Stimulated activated CD8-positive, alpha-beta memory T cell treated with anti-CD3 and anti-CD28 coated beads, Interleukin-7, amount 100 ng/mL, for 1 hour (primary cell): Measurements from ENCODE around the gene UNC93B1.

ENCODE experiments used
- DNase-seq, 2 donors: peaks; one replicate each; pipeline ENCODE4 v3.0.0-alpha.2; 2020; ENCODE audit warnings: low read depth in 2 of 2

UNC93B1 gene

DNA sequence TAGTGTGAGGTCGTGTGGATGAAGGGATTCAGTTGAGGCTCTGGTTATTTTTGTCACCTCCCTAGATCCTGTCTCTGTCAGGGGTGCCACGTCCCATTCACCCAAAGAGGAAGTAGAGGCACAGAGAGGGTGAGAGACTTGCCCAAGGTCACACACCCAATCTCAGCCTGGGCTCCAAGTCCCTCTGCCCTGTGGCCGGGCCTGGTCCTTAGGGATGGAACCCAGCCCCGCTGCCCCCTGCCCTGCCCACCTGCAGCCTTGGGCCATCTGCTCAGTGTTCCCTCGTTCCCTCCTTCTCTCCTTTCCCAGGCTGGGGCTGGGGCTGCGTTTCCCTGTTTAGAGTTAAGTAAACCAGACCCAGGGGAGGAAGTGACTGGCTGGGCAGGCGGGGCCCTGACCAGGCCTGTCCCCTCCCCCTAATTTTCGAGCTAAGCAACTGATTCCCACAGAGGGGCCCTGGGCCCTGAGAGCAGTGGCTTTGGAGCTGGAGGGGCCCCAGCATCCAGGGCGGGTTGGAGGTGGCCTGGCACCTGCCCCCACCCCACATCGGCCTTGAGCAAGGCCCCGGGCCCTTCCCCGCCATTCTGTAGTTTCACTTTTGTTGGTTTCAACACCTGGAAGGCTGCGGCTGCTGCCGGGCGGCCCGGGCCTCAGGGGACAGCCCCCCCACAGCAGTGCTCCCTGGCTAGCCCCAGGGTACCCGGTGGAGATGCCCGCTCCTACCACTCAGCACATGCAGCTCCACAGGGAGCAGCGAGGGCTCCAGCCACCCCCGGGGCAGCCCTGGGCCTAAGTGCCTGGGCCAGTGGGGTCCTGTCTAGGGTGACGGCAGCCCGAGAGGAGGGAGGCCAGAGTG is 36.4 kb upstream of the UNC93B1 start:
- DNase-seq = no peak

DNA sequence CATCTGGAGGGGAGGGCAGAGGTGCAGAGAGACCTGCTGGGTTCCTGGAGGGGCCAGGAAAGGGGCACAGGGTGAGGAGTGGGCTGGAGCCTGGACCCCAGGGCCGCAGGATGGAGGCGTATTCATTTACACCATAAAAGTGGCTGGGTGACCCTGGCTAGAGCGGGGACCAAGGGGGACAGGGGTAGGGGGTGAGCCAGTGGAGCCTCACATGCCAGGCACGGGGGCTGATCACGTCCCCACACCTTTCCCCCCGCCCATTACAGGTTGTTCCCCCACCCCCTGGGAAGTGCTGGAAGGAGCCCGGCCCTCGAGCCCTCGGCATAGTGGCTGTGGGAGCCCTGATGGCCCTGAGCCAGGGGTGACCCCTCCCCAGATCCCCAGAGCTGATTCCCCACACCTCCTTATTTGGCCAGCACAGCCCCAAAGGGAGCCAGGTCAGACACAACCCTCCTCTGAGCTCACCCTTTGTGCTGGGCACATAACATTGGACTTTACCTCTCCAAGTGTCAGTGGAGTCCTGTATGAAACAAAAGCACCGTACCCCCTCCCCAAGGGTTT is 35.7 kb upstream of the UNC93B1 start:
- no peak for DNase-seq

DNA sequence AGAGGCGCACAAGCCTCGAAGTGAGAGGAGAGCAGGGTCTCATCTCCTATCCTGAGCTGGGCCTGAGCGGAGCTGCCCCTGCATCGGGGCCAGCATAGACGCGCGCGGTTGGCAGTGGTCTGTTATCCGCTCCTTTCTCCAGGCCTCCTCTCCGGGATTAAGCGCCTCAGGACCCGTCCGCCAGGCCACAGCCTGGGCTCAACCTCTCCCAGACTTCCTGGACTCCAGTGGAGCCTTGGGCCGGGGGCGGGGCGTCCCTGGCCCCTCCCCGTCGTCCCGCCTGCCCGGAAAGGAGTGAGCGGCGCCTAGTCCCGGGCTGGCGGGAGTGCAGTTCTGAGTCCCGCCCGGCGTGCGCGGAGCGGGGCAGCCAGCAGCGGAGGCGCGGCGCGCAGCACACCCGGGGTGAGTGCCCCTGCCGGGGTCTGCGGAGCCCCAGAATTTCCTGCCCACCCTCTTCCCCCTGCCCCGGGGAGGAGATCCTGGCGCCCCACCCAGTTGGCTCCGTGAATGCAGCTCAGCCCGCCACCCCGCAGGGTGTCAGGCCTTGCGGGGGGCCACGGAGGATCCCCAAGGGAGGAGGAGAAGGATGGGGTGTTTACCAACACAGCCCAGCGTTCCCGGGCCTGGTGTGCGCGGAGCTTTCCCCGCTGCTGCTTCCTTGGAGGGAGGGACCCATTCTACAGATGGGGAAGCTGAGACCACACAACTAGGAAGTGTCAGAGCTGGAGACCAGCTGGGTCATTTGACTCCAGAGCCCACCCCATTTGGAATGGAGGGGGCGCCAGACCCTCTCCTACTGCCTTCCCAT is 35.0 kb upstream of the UNC93B1 start, which contains the start of gene TCIRG1:
TSS of gene TCIRG1 (plus strand) at position 308 of the 808 bp plus-strand sequence. CDS start 2,247 bp downstream, outside the sequence.
- DNase-seq = no peak

DNA sequence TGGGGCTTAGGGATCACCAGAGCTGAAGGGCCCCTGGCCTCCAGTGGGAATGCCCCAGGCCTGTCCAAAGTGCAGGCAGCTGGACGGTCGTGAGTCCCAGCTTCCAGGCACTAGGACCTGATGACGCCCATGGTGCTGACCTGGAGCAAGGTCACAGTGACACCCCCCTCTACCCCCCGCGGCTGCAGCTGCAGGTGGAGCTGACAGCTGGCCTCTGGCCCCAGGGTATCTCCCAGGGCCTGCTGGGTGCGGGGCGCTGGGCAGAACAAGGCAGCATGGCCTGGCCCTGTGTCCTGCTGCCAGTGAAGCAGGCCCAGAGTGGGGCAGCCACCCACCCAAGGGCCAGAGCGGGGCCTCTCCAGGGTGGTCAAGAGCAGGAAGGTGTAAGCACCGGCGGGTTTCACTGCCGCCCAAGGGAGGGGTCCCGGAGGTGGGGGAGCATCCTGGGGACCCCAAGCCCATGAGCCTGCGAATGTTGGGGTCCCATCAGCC is 34.4 kb upstream of the UNC93B1 start:
- no peak for DNase-seq

DNA sequence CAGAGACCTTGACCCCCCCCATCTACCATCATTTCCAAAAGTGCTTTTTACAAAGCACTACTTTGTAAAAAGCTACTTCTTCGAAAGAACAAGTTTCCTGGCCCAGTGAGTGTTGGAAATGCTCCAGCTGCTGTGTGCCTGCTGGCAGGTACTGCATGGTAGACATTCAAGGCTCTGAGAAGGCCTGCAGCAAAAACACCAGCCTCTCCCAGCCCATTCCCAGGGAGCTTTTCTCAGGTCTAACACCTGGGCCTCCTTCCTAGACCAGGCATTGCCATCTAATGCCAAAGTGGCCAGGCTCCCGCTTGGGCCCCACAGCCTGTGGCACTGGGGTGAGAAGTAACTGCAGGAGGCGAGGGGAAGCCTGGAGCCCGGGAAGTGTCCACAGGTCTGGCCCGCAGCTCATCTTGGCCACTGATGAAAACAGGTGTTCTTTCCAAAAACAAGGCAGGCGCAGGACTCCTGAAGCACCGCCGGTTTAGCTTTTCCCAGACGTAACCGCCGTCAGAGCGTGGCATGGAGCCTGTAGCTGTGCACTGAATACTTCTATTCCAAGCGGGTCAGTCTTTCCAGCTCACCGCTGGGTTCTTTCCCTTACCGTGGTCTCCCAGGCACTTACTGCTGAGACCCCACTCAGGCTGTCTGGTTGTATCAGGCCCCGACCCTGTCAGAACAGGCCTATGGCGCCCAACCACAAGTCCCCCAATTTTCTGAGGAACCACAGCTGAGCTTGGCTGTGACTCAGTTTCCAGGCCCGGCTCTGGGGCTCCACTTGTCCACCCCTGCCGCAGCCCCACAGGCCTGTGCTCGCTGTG is 33.7 kb upstream of the UNC93B1 start:
- DNase-seq = no peak

DNA sequence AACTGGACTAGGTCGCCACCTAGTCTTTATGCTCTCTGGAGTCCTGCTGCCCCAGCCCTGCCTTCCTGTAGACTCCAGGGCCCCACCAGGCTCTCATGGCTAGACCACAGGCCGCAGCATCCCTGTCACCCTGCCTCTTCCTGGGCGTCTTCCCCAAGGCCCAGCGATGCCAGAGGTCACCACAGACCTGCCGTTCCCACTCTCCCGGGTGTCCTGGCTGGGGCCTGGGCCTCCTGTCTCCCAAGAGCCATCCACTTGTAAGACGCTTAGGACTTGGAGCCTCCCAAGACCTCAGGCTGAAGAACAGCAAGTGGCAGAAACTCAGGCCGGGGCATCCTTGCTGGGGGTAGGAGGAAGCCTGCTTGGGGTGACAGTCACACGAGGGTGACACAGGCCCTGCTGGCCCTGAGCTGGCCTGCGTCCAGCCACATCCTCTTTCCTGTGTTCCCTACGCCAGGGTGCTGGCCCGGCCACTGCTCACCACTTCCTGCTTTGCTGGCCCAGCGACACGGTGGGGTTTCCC is 32.9 kb upstream of the UNC93B1 start:
- no peak for DNase-seq

DNA sequence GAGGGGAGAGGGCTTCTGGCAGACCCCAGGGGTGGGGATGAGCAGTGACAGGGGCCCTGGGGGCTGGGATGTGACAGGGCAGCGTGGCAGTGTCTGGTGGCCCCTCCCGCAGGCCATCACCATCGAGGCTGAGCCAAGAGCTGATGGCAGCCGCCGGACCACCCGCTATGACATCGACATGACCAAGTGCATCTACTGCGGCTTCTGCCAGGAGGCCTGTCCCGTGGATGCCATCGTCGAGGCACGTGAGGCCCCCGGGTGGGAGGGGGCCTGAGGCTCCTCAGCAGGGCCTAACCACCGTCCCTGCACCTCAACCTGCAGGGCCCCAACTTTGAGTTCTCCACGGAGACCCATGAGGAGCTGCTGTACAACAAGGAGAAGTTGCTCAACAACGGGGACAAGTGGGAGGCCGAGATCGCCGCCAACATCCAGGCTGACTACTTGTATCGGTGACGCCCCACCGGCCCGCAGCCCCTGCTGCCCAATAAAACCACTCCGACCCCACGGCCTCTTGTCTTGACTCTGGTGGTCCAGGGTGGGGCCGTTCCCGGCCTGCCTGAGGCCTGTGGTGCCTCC is 32.3 kb upstream of the UNC93B1 start:
- DNase-seq = no peak

DNA sequence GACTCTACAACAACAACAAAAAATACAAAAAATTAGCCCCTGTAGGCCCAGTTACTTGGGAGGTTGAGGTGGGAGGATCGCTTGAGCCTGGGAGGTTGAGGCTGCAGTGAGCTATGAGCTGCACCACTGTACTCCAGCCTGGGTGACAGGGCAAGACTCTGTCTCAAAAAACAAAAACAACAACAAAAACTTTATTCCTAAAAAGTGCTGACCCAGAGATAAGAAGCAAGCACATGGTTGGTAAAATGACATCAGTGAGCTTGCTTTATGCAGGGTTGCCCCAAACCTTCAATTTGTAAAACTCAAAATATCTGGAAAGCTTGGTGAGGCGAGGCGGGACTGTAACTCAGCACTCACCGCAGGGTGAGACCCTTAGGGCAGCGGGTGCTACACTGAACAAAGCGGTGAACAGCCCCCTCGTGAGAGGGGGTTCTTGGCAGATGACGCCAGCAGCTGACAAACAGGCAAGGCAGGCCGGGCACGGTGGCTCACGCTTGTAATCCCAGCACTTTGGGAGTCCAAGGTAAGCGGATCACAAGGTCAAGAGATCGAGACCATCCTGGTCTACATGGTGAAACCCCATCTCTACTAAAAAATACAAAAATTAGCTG is 31.5 kb upstream of the UNC93B1 start:
- no peak for DNase-seq

DNA sequence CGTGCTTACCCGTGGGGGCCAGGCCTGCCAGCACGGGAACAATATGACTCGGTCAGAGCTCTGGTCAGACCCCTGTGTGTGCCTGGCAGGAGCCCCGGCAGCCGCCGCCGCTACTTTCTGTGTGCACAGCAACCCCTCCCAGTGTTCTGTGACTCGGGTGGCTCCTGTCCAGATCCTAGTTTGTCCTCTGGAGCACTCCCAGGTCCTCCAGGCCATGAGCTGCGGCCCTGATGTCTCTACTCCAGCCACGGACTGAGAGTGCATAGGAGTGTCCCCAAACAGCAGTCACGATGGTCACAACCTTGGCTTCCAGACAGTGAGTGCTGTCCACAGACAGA is 29.8 kb upstream of the UNC93B1 start:
- DNase-seq = no peak

DNA sequence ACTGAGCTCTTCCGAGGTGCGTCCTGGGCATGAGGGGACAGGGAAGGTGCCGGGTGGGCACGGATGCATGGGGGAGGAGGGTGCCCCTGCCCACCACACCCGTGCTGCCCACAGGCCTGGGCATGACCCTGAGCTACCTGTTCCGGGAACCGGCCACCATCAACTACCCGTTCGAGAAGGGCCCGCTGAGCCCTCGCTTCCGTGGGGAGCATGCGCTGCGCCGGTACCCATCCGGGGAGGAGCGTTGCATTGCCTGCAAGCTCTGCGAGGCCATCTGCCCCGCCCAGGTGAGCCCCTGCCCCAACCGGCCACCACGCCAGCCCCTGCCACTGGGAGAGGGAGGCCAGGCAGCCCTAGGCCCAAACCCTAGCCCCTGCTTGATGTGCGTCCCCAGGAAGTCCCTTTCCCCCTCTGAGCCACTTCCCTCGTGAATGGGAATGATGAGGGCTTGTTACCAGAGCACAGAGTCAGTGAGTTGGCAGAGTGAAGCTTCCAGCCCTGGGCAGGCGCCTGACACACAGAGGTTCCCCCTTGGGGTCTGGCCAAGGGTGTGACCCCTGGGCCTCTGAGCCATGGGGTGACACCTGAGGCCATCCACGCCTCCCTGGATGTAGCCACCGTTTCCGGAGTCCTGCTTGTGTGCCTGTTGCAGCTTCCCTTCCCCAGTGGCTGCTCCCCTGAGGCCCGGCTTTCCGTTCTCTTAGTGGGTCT is 29.3 kb upstream of the UNC93B1 start:
- no peak for DNase-seq

DNA sequence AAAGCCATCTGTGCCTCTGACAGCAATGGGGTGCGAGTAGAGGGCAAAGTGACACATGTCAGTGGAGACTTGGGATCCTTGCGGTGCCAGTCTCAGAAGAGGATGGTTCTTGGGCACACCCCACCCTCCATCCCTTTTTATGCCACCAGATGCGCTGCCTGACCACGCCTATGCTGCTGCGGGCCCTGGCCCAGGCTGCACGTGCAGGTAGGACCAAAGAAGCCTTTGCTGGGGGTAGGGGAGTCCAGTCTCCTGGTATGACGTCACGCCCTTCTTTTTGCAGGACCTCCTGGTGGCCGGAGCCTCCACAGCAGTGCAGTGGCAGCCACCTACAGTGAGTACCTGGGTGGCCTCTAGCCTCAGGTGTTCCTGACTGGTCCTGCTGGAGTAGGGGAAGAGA is 28.1 kb upstream of the UNC93B1 start:
- no peak for DNase-seq

DNA sequence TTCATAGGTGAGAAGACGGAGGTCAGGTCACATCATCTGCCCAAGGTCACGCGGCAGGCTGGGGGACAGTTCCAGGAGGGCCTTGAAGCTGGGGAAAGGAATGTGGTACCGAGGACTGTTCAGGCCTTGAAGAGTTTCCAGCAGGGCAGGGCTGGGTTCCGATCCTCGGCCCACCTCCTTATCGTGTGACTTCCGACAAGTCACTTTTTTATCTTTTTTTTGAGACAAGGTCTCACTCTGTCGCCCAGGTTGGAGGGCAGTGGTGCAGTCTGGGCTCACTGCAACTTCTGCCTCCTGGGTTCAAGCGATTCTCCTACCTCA is 27.2 kb upstream of the UNC93B1 start:
- DNase-seq = no peak

DNA sequence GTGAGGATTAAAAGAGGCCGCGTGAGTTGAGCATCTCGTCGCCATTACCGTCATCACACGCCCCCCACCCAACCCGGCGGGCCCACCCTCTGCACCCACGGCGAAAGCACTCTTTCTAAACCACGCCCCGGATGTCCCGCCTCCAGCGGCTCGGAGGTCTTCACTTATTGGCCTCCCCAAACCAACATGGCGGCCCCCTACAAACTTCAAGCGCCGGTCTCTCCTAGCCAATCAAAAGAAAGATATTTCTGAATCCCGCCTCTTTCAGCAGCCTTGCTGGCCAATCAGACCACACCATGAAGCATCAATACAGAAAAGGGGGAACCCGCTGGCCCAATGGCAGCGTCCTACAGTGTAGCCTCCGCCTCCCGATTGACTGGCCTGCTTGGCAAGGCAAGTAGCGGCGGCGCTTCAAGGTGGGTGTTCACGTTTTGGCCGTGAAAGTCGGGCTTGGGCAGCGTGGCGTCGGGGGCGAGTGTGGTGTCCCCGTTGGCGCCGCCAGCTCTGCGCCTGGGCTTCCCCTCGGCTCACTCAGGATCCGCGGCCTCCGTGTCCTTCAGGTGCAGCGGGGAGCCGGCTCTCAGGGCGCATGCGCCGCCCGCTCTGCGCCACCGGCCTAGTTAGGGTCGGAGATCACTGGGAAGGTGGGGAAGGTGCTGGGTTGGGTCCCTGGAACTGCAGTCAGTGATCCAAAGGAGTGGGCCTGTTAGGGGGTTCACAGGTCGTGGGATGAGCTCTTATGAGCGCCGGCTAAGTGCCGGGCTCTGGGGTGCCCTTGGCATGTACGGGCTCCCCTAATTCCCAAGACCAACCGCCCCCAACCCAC is 26.6 kb upstream of the UNC93B1 start, which contains the start of gene NDUFS8:
TSS of gene NDUFS8 (plus strand) at position 364 of the 826 bp plus-strand sequence. CDS start 1,471 bp downstream, outside the sequence.
- DNase-seq = peak; percentile 88 to 94

DNA sequence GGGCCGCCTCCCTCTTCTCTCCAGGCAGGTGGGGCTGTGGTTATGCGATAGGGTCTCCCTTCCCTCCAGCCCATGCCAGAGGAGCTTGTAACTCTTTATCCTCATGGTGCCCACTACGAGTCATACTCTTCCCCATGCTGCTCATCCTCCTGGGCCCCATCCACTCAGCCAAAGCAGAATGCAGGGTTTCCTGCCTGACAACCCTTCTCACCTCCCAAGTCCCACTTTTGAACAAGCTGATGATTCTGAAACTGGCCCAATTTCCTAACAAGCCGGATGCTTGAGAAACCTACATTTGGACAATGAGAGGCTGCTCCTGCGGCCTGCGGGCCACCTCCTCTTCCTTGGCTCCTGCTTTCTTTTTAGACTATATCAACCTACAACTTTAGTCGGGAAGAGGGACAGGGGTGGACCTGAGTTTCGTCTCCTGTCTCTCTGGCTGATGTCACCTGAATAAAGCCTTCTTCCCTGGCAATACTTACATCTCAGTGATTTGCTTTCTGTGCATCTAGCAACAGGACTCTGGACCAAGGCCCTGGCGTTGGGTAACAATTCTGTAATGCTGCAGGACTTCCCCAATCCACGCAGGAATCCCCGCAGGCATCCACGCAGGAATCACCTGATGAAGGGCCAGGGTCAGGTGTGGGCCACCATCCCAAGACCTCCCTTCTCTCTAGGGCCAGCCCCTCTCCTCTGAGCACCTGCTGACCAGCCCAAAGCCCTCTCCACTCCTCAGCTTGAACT is 25.1 kb upstream of the UNC93B1 start:
- no peak for DNase-seq

DNA sequence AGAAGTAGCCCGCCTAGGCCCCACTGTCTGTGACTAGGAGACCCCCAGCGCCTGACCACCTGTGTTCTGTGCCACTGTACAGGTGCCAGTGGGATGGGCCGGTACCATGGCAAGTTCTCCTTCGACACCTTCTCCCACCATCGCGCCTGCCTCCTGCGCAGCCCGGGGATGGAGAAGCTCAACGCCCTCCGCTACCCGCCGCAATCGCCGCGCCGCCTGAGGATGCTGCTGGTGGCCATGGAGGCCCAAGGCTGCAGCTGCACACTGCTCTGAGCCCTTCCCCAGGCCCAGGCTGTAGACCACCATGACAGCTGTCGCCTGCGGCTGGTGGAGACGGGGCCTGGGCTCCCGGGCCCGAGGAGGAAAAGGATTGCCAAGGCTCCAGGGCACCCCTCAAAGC is 23.8 kb upstream of the UNC93B1 start:
- DNase-seq = no peak

DNA sequence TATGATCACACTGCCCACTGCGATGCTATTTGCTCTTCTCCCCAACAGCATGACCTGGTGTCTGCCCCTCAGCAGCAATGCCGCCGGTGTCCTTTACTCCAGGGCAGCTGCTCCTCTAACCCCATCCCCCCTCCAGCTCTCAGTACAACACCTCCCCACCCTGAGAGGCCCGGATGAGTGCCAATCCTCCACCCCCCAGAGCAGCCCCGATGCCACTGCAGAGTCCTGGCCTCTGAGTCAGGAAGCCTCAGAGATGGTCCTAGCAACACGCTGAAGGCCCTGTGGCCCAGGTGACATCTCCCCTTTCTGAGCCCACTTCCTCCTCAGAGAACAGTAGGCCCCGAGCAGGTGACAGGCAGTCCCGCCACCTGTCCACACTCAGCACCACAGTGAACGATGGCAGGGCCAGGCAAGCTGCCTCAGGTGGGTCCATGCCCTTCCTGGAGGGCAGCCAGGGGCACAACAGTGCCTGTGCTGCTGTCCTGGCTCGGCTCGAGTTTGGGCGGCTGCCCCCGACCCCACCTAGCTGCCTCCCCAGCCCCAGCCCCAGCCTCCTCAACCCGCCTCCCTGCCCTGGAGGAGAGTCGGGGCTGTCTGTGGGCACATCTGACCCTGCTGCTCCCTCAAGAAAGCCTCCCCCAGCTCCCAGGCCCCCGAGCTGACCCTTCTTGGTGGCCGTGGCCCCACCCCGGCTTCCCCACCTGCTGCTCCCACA is 22.7 kb upstream of the UNC93B1 start:
- DNase-seq = no peak

DNA sequence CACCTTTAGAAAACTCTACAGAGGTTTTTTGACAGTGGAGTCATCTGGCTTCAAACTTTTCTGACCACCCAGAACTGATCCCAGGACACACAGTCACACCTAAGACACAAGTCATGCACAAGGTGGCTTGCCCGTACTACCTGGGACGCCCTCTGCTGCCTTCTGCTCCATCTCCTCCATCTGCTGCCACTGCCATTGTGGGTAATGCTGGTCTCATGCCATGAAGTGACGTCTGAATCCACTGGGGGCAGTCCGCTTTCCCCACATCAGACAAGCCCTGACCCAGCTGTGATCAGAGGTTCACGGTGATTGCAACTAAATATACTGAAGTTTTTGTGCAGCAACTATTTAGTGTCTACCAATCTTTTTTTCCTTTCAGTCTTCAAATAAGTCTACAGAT is 21.1 kb upstream of the UNC93B1 start:
- no peak for DNase-seq

DNA sequence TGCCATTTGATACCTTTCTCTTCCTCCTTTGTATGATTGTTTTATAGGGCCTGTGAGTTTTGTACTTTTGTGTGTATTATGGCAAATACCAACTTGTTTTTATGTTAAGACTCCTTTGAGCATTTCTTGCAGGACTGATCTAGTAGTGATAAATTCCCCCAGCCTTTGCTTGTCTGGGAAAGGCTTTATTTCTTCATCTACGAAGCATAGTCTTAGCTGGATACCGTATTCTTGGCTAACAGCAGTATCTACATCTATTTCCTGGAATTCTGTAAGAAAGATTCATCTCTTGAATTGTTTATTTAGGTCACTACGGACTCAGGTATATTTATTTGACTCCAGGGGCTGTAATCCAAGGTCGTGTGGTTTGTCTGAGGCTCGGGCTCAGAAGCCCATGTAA is 20.6 kb upstream of the UNC93B1 start:
- DNase-seq = no peak
